Osteocyte (in vitro differentiated cells): Measurements from ENCODE around the gene PRR35. TPM values are rescaled to one million over a fixed set of nuclear protein-coding genes. Genes with fewer than 3 reads are reported as not detected.

Experiments used
- DNase-seq: peaks from one replicate; pipeline ENCODE4 v3.0.0; 2021; ENCODE audit warnings: mixed read lengths; ENCODE audit not compliant: unreplicated experiment; ENCODE audit errors: extremely low spot score
- H3K27ac Mint-ChIP-seq: one replicate; pipeline ENCODE4 v1.8.0; 2021; ENCODE audit warnings: mild to moderate bottlenecking, mixed read lengths; ENCODE audit not compliant: unreplicated experiment
- H3K27me3 Mint-ChIP-seq: one replicate; pipeline ENCODE4 v1.8.0; 2021; ENCODE audit warnings: mixed read lengths; ENCODE audit not compliant: unreplicated experiment
- H3K36me3 Mint-ChIP-seq: one replicate; pipeline ENCODE4 v1.8.0; 2021; ENCODE audit warnings: mixed read lengths; ENCODE audit not compliant: unreplicated experiment
- H3K4me1 Mint-ChIP-seq: one replicate; pipeline ENCODE4 v1.8.0; 2021; ENCODE audit warnings: mixed read lengths; ENCODE audit not compliant: unreplicated experiment
- H3K4me3 Mint-ChIP-seq: one replicate; pipeline ENCODE4 v1.8.0; 2021; ENCODE audit warnings: mild to moderate bottlenecking, moderate library complexity, mixed read lengths; ENCODE audit not compliant: unreplicated experiment
- H3K9me3 Mint-ChIP-seq: one replicate; pipeline ENCODE4 v1.8.0; 2021; ENCODE audit warnings: mixed read lengths; ENCODE audit not compliant: unreplicated experiment
- total RNA-seq: library from RNA; stranded (reverse); gene quantifications from 2 replicates; pipeline ENCODE4 v1.2.1, GENCODE V29; 2021
- TF ChIP-seq, protein P1 (sequence below): fragments of 200-600 bp; sonication (generic); IDR thresholded peaks from 2 replicates; pipeline ENCODE4 v1.5.0; 2021; ENCODE audit warnings: antibody characterized with exemption, mild to moderate bottlenecking, moderate library complexity

Gene PRR35
- total RNA-seq, 1 donor from 2014 or later = not detected

DNA sequence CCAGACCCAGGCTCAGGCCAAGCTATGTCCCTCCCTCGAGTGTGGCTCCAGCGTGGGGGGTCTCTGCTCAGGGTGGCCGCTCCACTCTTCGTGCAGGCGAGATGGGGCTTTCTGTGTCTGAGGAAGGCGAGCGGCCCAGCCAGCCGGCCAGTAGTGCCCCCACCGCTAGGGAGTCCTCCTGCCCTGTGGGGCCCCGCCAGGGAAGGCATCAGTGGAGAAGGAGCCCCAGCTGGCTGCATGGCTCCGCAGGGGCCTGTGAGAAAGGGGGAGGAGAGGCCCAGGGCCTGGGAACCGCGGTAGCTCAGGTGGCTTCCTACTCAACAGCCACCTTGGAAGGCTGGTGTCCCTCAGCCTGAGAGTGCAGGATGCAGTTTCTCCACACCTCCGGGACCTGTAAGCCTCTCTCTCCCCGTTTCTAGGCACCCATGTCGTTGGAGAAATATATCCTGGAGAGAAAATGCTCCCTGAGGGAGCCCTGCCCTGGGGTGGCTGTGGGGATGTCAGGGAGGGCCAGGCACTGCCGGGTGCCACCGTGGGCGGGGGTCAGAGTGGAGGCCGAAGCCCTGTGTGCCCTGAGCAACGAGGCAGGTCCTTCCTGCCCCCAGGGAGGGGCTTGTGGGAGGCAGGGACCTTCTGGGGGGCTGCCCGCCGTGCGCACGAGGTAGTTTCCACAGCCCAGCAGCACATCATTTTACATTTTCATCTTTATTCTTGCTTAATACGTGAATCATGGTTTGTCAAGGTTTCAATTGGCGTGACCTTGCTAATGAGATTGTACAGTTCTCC is 12.9 kb downstream of the PRR35 start:
- Mint-ChIP-seq H3K4me1 (peaks cover 22% of the 10 kb centered on the region), H3K9me3 (no peaks in the 10 kb centered on the region), H3K36me3 (peaks cover 2% of the 10 kb centered on the region), H3K27ac (no peak overlapping the region), H3K4me3 (no peak overlapping the region), H3K27me3 (no peaks in the 10 kb centered on the region)
- DNase-seq = no peak
- TF ChIP-seq, protein P1, sequence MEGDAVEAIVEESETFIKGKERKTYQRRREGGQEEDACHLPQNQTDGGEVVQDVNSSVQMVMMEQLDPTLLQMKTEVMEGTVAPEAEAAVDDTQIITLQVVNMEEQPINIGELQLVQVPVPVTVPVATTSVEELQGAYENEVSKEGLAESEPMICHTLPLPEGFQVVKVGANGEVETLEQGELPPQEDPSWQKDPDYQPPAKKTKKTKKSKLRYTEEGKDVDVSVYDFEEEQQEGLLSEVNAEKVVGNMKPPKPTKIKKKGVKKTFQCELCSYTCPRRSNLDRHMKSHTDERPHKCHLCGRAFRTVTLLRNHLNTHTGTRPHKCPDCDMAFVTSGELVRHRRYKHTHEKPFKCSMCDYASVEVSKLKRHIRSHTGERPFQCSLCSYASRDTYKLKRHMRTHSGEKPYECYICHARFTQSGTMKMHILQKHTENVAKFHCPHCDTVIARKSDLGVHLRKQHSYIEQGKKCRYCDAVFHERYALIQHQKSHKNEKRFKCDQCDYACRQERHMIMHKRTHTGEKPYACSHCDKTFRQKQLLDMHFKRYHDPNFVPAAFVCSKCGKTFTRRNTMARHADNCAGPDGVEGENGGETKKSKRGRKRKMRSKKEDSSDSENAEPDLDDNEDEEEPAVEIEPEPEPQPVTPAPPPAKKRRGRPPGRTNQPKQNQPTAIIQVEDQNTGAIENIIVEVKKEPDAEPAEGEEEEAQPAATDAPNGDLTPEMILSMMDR = no peak

DNA sequence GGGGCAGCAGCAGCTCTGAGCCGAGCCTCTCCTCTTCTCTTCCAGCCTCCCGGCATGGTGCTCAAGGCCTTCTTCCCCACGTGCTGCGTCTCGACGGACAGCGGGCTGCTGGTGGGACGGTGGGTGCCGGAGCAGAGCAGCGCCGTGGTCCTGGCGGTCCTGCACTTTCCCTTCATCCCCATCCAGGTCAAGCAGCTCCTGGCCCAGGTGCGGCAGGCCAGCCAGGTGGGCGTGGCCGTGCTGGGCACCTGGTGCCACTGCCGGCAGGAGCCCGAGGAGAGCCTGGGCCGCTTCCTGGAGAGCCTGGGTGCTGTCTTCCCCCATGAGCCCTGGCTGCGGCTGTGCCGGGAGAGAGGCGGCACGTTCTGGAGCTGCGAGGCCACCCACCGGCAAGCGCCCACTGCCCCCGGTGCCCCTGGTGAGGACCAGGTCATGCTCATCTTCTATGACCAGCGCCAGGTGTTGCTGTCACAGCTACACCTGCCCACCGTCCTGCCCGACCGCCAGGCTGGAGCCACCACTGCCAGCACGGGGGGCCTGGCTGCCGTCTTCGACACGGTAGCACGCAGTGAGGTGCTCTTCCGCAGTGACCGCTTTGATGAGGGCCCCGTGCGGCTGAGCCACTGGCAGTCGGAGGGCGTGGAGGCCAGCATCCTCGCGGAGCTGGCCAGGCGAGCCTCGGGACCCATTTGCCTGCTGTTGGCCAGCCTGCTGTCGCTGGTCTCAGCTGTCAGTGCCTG is 14.0 kb downstream of the PRR35 start:
- no peak overlapping the region for H3K27ac Mint-ChIP-seq
- no peak for DNase-seq
- peaks cover 2% of the 10 kb centered on the region for H3K36me3 Mint-ChIP-seq
- TF ChIP-seq, protein P1 = no peak
- no peaks in the 10 kb centered on the region for H3K27me3 Mint-ChIP-seq
- H3K9me3 Mint-ChIP-seq = no peaks in the 10 kb centered on the region
- H3K4me1 Mint-ChIP-seq = peaks cover 18% of the 10 kb centered on the region
- no peak overlapping the region for H3K4me3 Mint-ChIP-seq

DNA sequence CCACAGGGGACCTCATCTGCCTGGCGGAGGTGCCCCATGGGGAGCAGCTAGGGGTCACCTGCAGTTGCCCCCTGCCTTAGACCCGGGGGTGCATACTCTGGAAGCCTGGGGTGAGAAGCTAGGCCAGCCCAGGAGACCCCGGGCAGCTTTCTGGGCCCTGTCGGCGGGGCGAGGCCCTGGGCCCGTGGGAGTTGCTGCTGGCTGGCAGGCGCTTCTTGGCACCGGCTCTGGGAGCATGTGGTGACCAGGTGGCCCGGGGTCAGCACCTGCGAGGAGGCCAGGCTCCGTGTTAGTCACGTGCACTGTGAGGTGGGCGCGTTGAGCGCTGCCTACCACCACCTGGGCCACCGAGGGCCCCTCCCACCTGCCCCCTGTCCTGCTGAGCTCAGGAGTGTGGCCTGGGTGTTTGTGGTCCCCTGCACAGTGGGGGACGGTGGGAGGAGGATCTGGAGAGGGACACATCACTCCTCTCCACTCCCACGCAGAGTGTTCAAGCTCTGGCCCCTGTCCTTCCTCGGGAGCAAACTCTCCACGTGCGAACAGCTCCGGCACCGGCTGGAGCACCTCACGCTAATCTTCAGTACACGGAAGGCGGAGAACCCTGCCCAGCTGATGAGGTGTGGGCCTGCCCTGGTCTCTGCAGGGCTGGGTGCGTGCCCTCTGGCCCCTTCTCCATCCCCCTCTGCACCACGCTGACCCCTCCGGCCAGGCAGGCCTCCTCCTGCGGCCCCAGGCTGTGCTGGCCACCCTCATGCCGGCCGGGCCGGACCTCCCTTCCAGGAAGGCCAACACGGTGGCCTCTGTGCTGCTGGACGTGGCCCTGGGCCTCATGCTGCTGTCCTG is 15.4 kb downstream of the PRR35 start:
- TF ChIP-seq, protein P1 = no peak
- Mint-ChIP-seq H3K4me1 (peaks cover 15% of the 10 kb centered on the region), H3K27ac (no peak overlapping the region), H3K9me3 (no peaks in the 10 kb centered on the region), H3K4me3 (no peak overlapping the region), H3K36me3 (peaks cover 2% of the 10 kb centered on the region), H3K27me3 (no peaks in the 10 kb centered on the region)
- DNase-seq = no peak

DNA sequence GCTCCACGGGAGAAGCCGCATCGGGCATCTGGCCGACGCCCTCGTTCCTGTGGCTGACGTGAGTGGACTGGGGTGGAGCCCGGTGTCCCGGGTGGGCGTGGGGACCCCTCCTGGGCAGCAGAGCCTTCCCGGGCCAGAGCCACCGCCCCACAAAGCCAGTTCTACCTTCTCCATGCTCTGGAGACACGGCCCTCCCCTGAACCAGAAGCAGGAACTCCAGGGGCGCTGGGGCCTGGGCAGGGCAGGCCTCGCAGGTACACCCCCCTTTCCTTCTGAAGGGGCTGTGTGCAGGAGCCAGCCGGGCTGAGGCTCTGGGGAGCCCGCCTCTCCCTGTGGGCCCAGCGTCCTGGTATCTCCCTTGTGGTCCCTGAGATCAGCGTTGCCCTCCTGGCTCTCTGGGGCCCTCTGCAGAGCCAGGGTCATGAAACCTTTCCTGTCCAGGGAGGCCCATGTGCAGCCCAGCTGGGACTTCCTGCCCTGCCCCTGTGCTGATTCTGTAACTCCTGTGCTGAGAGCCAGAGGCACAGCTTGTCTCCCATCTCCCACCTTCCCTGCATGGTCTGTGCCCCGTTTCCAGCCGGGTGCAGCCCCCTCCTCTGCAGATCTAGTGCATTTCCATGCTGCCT is 16.1 kb downstream of the PRR35 start:
- Mint-ChIP-seq H3K27me3 (no peaks in the 10 kb centered on the region), H3K9me3 (no peaks in the 10 kb centered on the region), H3K27ac (no peak overlapping the region), H3K36me3 (peaks cover 2% of the 10 kb centered on the region), H3K4me3 (no peak overlapping the region), H3K4me1 (peaks cover 9% of the 10 kb centered on the region)
- TF ChIP-seq, protein P1 = no peak
- DNase-seq = no peak
